ENCODE data around the gene NAA10. TPM values are rescaled to one million over a fixed set of nuclear protein-coding genes. Genes with fewer than 3 reads are reported as not detected.
A peak's percentile ranks its signal among the peaks of the same experiment; 100 is the strongest.

Gene NAA10
- total RNA-seq, 1 experiment from 2014 or later = 246 TPM

- no peaks in the 10 kb centered on the region for H3K27me3 ChIP-seq (ENCODE audit: control insufficient read depth, insufficient read depth, low read length)
- no peaks in the 10 kb centered on the region for H3K9me3 ChIP-seq (ENCODE audit: control insufficient read depth, insufficient read depth, low read depth, low read length)
- ATAC-seq (no peak), DNase-seq (ENCODE audit: low read depth, low spot score) (no peak)
- intact Hi-C loops (cut with micrococcal nuclease; ENCODE audit: unreplicated experiment) = no loop called here
- in situ Hi-C loops (cut with HindIII; ENCODE audit: low pct_unique_long_range_greater_than_20kb, low sequenced_read_pairs) = no loop called here
- peak overlapping the region; percentile 95 to 98 for H3K4me3 ChIP-seq (ENCODE audit: low read depth in 2 of 2, low read length in 2 of 2)
- TF ChIP-seq TCF7L2 (IDR thresholded peaks at IDR 0.05; ENCODE audit: low read depth, low read length) (no peak), REST (IDR thresholded peaks at IDR 0.05; ENCODE audit: insufficient read depth in 1 of 2, low read depth in 2 of 2, low read length in 1 of 2) (no peak), CTCF (IDR thresholded peaks at IDR 0.05) (no peak), SIN3A (IDR thresholded peaks at IDR 0.05; ENCODE audit: borderline replicate concordance, insufficient read depth, low read depth, low read length) (no peak)
- CTCF ChIA-PET = interaction anchor here (0.5 kb wide), 1 partner anchor 335 kb away, joined by 3 read pairs; no protein-coding TSS in a partner anchor
- BruUV-seq (replicated peaks) = no TSS peak
- H3K27ac ChIP-seq (ENCODE audit: low read length) = peak overlapping the region; percentile 90
- peaks cover 38% of the 10 kb centered on the region for H3K4me1 ChIP-seq (ENCODE audit: control insufficient read depth, insufficient read depth, low read length)
- POLR2A ChIA-PET = no interaction called here
- H3K36me3 ChIP-seq (ENCODE audit: control insufficient read depth, insufficient read depth, low read length) = no peaks in the 10 kb centered on the region; the same call in 1 of the 2 replicates
Observed at GRCh38 chrX:153969125-153969903, 34.5 kb upstream of the NAA10 start.

GRCh38 chrX:153968754-153969124 lies 33.9 kb upstream of the NAA10 start:
- no peaks in the 10 kb centered on the region; the same call in 1 of the 2 replicates for H3K36me3 ChIP-seq (ENCODE audit: control insufficient read depth, insufficient read depth, low read length)
- peak overlapping the region; percentile 90 for H3K27ac ChIP-seq (ENCODE audit: low read length)
- no TSS peak for BruUV-seq (replicated peaks)
- H3K27me3 ChIP-seq (ENCODE audit: control insufficient read depth, insufficient read depth, low read length) = no peaks in the 10 kb centered on the region
- in situ Hi-C loops (cut with HindIII; ENCODE audit: low pct_unique_long_range_greater_than_20kb, low sequenced_read_pairs) = no loop called here
- peak overlapping the region; percentile 95 to 98 for H3K4me3 ChIP-seq (ENCODE audit: low read depth in 2 of 2, low read length in 2 of 2)
- intact Hi-C loops (cut with micrococcal nuclease; ENCODE audit: unreplicated experiment) = no loop called here
- ChIA-PET POLR2A (no interaction called here), CTCF (no interaction called here)
- H3K4me1 ChIP-seq (ENCODE audit: control insufficient read depth, insufficient read depth, low read length) = peaks cover 32% of the 10 kb centered on the region
- TF ChIP-seq REST (IDR thresholded peaks at IDR 0.05; ENCODE audit: insufficient read depth in 1 of 2, low read depth in 2 of 2, low read length in 1 of 2) (no peak), CTCF (IDR thresholded peaks at IDR 0.05) (no peak), SIN3A (IDR thresholded peaks at IDR 0.05; ENCODE audit: borderline replicate concordance, insufficient read depth, low read depth, low read length) (no peak), TCF7L2 (IDR thresholded peaks at IDR 0.05; ENCODE audit: low read depth, low read length) (no peak)
- no peak for DNase-seq (ENCODE audit: low read depth, low spot score)
- no peak for ATAC-seq
- H3K9me3 ChIP-seq (ENCODE audit: control insufficient read depth, insufficient read depth, low read depth, low read length) = no peaks in the 10 kb centered on the region

Data from Panc1 (cell line).